ENCODE results near the gene PHF21A.

DNA sequence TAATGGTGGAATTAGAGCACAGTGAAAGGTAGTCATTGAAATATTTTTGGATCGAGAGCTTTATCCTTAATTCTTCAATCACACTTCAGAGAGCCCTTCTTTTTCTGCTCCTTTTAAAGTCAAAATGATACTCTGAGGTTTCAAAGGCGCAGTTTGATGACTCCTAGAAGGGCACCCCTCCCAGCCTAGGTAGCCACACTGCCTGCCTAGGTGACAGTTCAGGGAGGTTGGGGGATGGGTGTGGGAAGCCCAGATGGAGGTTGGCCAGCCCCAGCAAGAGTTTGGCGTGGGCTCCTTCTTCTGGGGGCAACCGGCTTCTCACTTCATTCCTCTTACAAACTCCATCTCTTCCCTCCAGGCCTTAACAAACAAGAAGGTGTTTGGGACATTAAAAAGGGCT lies 28.6 kb upstream of the PHF21A start:
- TF ChIP-seq, protein P1, sequence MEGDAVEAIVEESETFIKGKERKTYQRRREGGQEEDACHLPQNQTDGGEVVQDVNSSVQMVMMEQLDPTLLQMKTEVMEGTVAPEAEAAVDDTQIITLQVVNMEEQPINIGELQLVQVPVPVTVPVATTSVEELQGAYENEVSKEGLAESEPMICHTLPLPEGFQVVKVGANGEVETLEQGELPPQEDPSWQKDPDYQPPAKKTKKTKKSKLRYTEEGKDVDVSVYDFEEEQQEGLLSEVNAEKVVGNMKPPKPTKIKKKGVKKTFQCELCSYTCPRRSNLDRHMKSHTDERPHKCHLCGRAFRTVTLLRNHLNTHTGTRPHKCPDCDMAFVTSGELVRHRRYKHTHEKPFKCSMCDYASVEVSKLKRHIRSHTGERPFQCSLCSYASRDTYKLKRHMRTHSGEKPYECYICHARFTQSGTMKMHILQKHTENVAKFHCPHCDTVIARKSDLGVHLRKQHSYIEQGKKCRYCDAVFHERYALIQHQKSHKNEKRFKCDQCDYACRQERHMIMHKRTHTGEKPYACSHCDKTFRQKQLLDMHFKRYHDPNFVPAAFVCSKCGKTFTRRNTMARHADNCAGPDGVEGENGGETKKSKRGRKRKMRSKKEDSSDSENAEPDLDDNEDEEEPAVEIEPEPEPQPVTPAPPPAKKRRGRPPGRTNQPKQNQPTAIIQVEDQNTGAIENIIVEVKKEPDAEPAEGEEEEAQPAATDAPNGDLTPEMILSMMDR (IDR thresholded peaks at IDR 0.05; ENCODE audit: borderline replicate concordance, extremely low read depth, low read length, poor library complexity, severe bottlenecking): no peak
- no peak for TF ChIP-seq EZH2 (IDR thresholded peaks at IDR 0.05; ENCODE audit: borderline replicate concordance, low read depth, low read length, severe bottlenecking)

All from DND-41 (cell line).